Muscle of leg (tissue), 16 donors: ENCODE measurements around the gene ANAPC2. TPM values are rescaled to one million over a fixed set of nuclear protein-coding genes. Genes with fewer than 3 reads are reported as not detected.

ENCODE experiments used
- DNase-seq: peaks from one replicate; pipeline ENCODE4 v3.0.0; 2013
- H3K27ac ChIP-seq: one replicate; pipeline ENCODE4 v1.5.1; 2013; ENCODE audit warnings: mild to moderate bottlenecking, low read length, control low read depth
- H3K27me3 ChIP-seq: one replicate; pipeline ENCODE4 v1.6.1; 2013; ENCODE audit warnings: low read length; ENCODE audit not compliant: control insufficient read depth, insufficient read depth
- H3K36me3 ChIP-seq: one replicate; pipeline ENCODE4 v1.6.1; 2013; ENCODE audit warnings: low read length; ENCODE audit not compliant: control insufficient read depth, insufficient read depth
- H3K4me1 ChIP-seq: one replicate; pipeline ENCODE4 v1.6.1; 2013; ENCODE audit warnings: low read length; ENCODE audit not compliant: control insufficient read depth, insufficient read depth
- H3K4me3 ChIP-seq: one replicate; pipeline ENCODE4 v1.5.1; 2013; ENCODE audit warnings: low read length, control low read depth
- H3K9me3 ChIP-seq: replicated peaks from 2 replicates; pipeline ENCODE4 v1.6.1; 2013; ENCODE audit warnings: low read depth, low read length; ENCODE audit not compliant: control insufficient read depth
- WGBS: methylation state at CpG from one replicate; pipeline ENCODE4 v1.1.5; 2013; ENCODE audit warnings: missing lambda C conversion rate; ENCODE audit not compliant: insufficient coverage; 5-methylcytosine and 5-hydroxymethylcytosine counted together
- long read RNA-seq, 11 donors: transcript quantifications; one replicate each; lab custom pipeline, GENCODE V29; 2026
- polyA plus RNA-seq, 8 donors: library from polyadenylated mRNA; unstranded; fragments of 120-200 nt; gene quantifications; one replicate each; pipeline versions ENCODE4 v1.2.1 to v1.2.3, GENCODE V29; 2013; ENCODE audit warnings: inconsistent platforms in 1 of 8, low replicate concordance in 1 of 8; ENCODE audit not compliant: insufficient read length in 8 of 8, insufficient read depth in 1 of 8
- total RNA-seq: library from RNA; stranded (reverse); fragments of 120-200 nt; gene quantifications from one replicate; pipeline ENCODE4 v1.2.4, GENCODE V29; 2013

Gene ANAPC2
- 20.4 TPM for total RNA-seq
- polyA plus RNA-seq: 10 to 100 TPM; 23.5 to 41.6 (median 33.5) TPM
- long read RNA-seq, donor 1, partial matches to known transcripts: 30 of 33 reads
- long read RNA-seq, donor 1, other reads (novel, unspliced or antisense): 0 of 33 reads
- long read RNA-seq, donor 2: 0 reads
- long read RNA-seq, donor 3, transcript ANAPC2-201 (13 exons, 2,632 nt): major isoform, 5 of 102 reads
- long read RNA-seq, donor 3, transcript ANAPC2-208 (2 exons, 1,565 nt): major isoform, 5 of 102 reads
- long read RNA-seq, donor 3, partial matches to known transcripts: 85 of 102 reads
- long read RNA-seq, donor 3, other reads (novel, unspliced or antisense): 6 of 102 reads
- long read RNA-seq, donor 4, transcript ANAPC2-201 (13 exons, 2,632 nt): major isoform, 5 of 8 reads
- long read RNA-seq, donor 4, partial matches to known transcripts: 0 of 8 reads
- long read RNA-seq, donor 4, other reads (novel, unspliced or antisense): 0 of 8 reads
- long read RNA-seq, donor 5, partial matches to known transcripts: 234 of 245 reads
- long read RNA-seq, donor 5, other reads (novel, unspliced or antisense): 5 of 245 reads
- long read RNA-seq, donor 6, transcript ANAPC2-201 (13 exons, 2,632 nt): major isoform, 7 of 187 reads
- long read RNA-seq, donor 6, partial matches to known transcripts: 119 of 187 reads
- long read RNA-seq, donor 6, other reads (novel, unspliced or antisense): 56 of 187 reads
- long read RNA-seq, donor 7, partial matches to known transcripts: 0 of 4 reads
- long read RNA-seq, donor 7, other reads (novel, unspliced or antisense): 0 of 4 reads
- long read RNA-seq, donor 8, partial matches to known transcripts: 27 of 46 reads
- long read RNA-seq, donor 8, other reads (novel, unspliced or antisense): 18 of 46 reads
- long read RNA-seq, donor 9, transcript ANAPC2-208 (2 exons, 1,565 nt): major isoform, 5 of 7 reads
- long read RNA-seq, donor 9, partial matches to known transcripts: 0 of 7 reads
- long read RNA-seq, donor 9, other reads (novel, unspliced or antisense): 0 of 7 reads
- long read RNA-seq, donor 10, partial matches to known transcripts: 0 of 2 reads
- long read RNA-seq, donor 10, other reads (novel, unspliced or antisense): 0 of 2 reads
- long read RNA-seq, donor 11, partial matches to known transcripts: 0 of 5 reads
- long read RNA-seq, donor 11, other reads (novel, unspliced or antisense): 0 of 5 reads

- peaks cover 47% of the 10 kb centered on the region for H3K4me1 ChIP-seq
- peak within 1 kb of the TSS; percentile 99 for H3K4me3 ChIP-seq
- peaks cover 67% of the 10 kb centered on the region for H3K36me3 ChIP-seq
- DNase-seq: peak; percentile 98
- H3K27ac ChIP-seq: peak within 1 kb of the TSS; percentile 85
- no peaks in the 10 kb centered on the region for H3K9me3 ChIP-seq
- WGBS: under 1% methylated on average over 93 of the region's 98 CpGs
- no peaks in the 10 kb centered on the region for H3K27me3 ChIP-seq
Observed at GRCh38 chr9:137188490-137189296, at the start of gene ANAPC2, which contains the start of gene SSNA1. TSS of gene ANAPC2 (minus strand) at chr9:137188560. CDS start at chr9:137188532, 28 bp downstream. TSS of gene SSNA1 (plus strand) at chr9:137188676. CDS start at chr9:137188727, 51 bp downstream.

DNA sequence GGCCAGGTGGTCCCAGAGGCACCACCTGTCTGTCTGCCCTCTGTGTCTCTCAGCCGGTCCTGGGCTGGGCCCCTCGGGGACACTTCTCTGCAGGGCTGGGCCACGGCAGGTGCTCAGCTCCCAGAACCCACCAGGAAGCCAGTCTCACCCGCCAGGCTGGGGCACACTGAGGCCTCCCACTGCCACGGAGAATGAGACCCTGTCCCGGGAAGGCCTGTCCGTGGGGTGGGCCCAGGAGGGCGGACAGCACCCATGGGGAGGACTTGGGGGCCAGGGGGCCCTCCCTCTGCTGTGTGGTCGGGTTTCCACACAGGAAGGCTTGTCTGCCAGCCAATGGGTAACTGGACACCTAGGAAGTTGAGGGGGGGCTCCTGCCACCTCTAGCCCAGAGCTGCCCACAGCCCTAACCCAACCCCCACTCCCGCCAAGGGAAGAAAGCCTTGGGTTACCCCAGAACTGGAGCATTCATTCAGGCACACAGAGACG lies 48.6 kb upstream of the ANAPC2 start:
- Histone ChIP-seq H3K27ac (peak overlapping the region; percentile 98), H3K4me3 (peak overlapping the region; percentile 31), H3K4me1 (peaks cover 59% of the 10 kb centered on the region), H3K9me3 (no peaks in the 10 kb centered on the region), H3K36me3 (peaks cover 2% of the 10 kb centered on the region), H3K27me3 (peaks cover 20% of the 10 kb centered on the region)
- peak; percentile 64 for DNase-seq
- WGBS: 29% methylated on average over 7 of the region's 11 CpGs

DNA sequence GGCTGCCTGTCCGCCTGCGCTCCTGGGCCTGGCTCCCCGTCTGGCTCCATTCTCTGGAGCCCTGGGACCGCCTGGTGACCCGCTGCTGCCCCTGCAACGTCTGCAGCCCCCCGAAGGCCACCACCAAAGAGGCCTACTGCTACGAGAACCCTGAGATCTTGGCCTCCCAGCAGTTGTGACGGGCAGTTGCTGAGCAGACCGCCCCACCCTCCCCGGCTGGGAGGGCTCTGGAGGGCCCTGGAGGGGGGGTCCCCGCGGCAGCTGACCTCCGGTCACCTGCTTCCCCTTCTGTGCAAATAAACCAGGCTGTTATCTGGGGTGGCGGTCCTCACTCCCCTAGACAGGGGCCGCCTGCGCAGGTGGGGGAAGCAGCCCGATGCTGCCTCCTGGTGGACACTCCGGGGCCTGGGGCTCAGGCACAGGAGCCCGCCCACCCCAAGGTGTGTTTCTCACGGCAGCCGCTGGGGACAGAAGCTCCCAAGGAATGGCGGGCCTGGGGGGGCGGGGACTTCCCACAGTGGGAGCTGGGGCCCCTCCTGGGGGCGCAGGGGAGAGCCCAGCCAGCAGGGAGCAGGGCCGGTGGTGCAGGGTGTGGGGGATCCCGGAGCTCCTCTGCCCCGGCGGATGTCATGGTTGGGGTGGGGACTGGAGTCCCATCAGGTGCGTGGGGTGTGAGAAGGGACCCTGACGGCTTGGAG lies 48.0 kb upstream of the ANAPC2 start:
- 9% methylated on average over 27 of the region's 31 CpGs for WGBS
- DNase-seq: peak; percentile 83
- peak overlapping the region; percentile 31 for H3K4me3 ChIP-seq
- no peaks in the 10 kb centered on the region for H3K9me3 ChIP-seq
- peaks cover 23% of the 10 kb centered on the region for H3K27me3 ChIP-seq
- peak overlapping the region; percentile 98 for H3K27ac ChIP-seq
- H3K36me3 ChIP-seq: no peaks in the 10 kb centered on the region
- H3K4me1 ChIP-seq: peaks cover 58% of the 10 kb centered on the region

- Histone ChIP-seq H3K4me3 (peak overlapping the region; percentile 14), H3K36me3 (no peaks in the 10 kb centered on the region), H3K9me3 (no peaks in the 10 kb centered on the region), H3K27me3 (peaks cover 23% of the 10 kb centered on the region), H3K4me1 (peaks cover 58% of the 10 kb centered on the region), H3K27ac (peak overlapping the region; percentile 64)
- 52% methylated on average over 35 of the region's 35 CpGs for WGBS
- DNase-seq: no peak
Observed at GRCh38 chr9:137235424-137236237, 47.3 kb upstream of the ANAPC2 start.

DNA sequence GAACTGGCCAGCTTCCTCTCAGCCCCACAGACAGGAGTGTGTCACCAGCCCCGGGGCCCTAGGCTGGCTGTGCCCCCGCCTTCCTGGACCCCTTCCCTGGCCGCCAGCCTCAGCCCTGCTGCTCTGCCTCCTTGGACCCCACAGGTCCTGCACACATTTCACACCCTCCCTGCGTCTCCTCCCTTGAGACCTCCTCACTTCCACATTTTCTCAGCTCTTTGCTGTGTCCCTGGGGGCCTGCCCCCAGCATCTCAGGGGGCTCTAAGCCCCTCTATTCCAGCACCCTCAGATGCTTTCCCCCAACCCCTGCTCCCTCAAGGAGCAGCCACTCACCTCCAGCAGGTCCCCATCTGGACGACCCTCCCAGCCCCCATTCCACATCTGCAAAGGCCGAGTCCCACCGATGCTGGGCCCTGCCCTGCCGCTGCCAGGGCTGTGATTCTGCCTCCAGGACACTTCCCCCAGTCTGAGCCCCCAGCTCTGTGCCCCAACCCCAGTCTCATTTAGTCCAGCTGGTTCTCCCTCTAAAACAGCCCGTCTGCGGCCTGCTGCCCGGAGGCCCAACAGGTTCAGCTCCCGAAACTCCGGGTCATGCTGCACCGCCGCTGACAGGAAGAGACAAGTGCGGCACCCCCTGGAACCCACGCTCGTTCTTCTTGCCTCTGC lies 46.5 kb upstream of the ANAPC2 start:
- Histone ChIP-seq H3K27ac (no peak overlapping the region), H3K9me3 (no peaks in the 10 kb centered on the region), H3K4me1 (peaks cover 58% of the 10 kb centered on the region), H3K4me3 (no peak overlapping the region), H3K27me3 (peaks cover 27% of the 10 kb centered on the region), H3K36me3 (no peaks in the 10 kb centered on the region)
- 64% methylated on average over 17 of the region's 18 CpGs for WGBS
- no peak for DNase-seq

- H3K27me3 ChIP-seq: peaks cover 30% of the 10 kb centered on the region
- H3K9me3 ChIP-seq: no peaks in the 10 kb centered on the region
- H3K36me3 ChIP-seq: no peaks in the 10 kb centered on the region
- no peak overlapping the region for H3K4me3 ChIP-seq
- DNase-seq: no peak
- 64% methylated on average over 25 of the region's 40 CpGs for WGBS
- H3K4me1 ChIP-seq: peaks cover 52% of the 10 kb centered on the region
- no peak overlapping the region for H3K27ac ChIP-seq
Observed at GRCh38 chr9:137234055-137234697, 45.8 kb upstream of the ANAPC2 start.

- H3K27ac ChIP-seq: no peak overlapping the region
- no peaks in the 10 kb centered on the region for H3K36me3 ChIP-seq
- peaks cover 43% of the 10 kb centered on the region for H3K4me1 ChIP-seq
- DNase-seq: no peak
- no peak overlapping the region for H3K4me3 ChIP-seq
- H3K27me3 ChIP-seq: peaks cover 32% of the 10 kb centered on the region
- no peaks in the 10 kb centered on the region for H3K9me3 ChIP-seq
- 77% methylated on average over 28 of the region's 40 CpGs for WGBS
Observed at GRCh38 chr9:137233143-137233980, 45.0 kb upstream of the ANAPC2 start.
